Stimulated activated CD8-positive, alpha-beta memory T cell treated with anti-CD3 and anti-CD28 coated beads, Interleukin-12 subunit alpha, Interleukin-12 subunit beta, amount 100 ng/mL, for 4 hours (primary cell): ENCODE data around the gene OTULIN.

Source experiments
- DNase-seq: peaks from one replicate; pipeline ENCODE4 v3.0.0-alpha.2; 2020; ENCODE audit warnings: low read depth

The OTULIN gene

GRCh38 chr5:14741801-14742440, 77.4 kb downstream of the OTULIN start:
- DNase-seq: no peak

GRCh38 chr5:14742498-14742897, 78.0 kb downstream of the OTULIN start:
- no peak for DNase-seq

GRCh38 chr5:14743601-14744295, 79.2 kb downstream of the OTULIN start:
- no peak for DNase-seq

GRCh38 chr5:14744296-14745187, 80.0 kb downstream of the OTULIN start:
- no peak for DNase-seq

- no peak for DNase-seq
Measured at GRCh38 chr5:14745188-14745563, 80.7 kb downstream of the OTULIN start.

- DNase-seq: peak; percentile 13
Measured at GRCh38 chr5:14745753-14746152, 81.2 kb downstream of the OTULIN start.

GRCh38 chr5:14748180-14748900, 83.8 kb downstream of the OTULIN start:
- no peak for DNase-seq
